GM23338 (cell line): ENCODE measurements around the gene CDYL2. TPM values are rescaled to one million over a fixed set of nuclear protein-coding genes. Genes with fewer than 3 reads are reported as not detected.

Source experiments
- ATAC-seq: fragments of 200-7000 bp; cut with Tn5 transposase; 3 replicates; pipeline ENCODE4 v1.9.1; 2020
- DNase-seq: peaks from one replicate; pipeline ENCODE4 v3.0.0-alpha.2; 2015; ENCODE audit warnings: low spot score
- H2AFZ ChIP-seq: fragments of 200-600 bp; sonication (generic); 2 replicates; pipeline ENCODE4 v1.8.0; 2016; ENCODE audit warnings: antibody characterized with exemption, mild to moderate bottlenecking, moderate library complexity
- H3F3A ChIP-seq: fragments of 200-600 bp; sonication (generic); replicated peaks from 2 replicates; pipeline ENCODE4 v1.8.0; 2017; ENCODE audit warnings: antibody characterized with exemption, mixed run types, low read depth
- H3K27ac ChIP-seq: fragments of 200-600 bp; sonication (generic); 2 replicates; pipeline ENCODE4 v1.6.1; 2016; ENCODE audit warnings: low read depth
- H3K27me3 ChIP-seq: fragments of 200-600 bp; sonication (generic); 2 replicates; pipeline ENCODE4 v1.8.0; 2016; ENCODE audit warnings: mild to moderate bottlenecking, mixed run types, moderate library complexity; ENCODE audit not compliant: insufficient read depth
- H3K36me3 ChIP-seq: fragments of 200-600 bp; sonication (generic); 2 replicates; pipeline ENCODE4 v1.8.0; 2016; ENCODE audit warnings: mild to moderate bottlenecking; ENCODE audit not compliant: insufficient read depth
- H3K4me1 ChIP-seq: fragments of 200-600 bp; sonication (generic); 2 replicates; pipeline ENCODE4 v1.8.0; 2016; ENCODE audit warnings: mild to moderate bottlenecking, moderate library complexity; ENCODE audit not compliant: insufficient read depth
- H3K4me2 ChIP-seq: fragments of 200-600 bp; sonication (generic); 2 replicates; pipeline ENCODE4 v1.7.1; 2017; ENCODE audit warnings: mixed run types
- H3K4me3 ChIP-seq: fragments of 200-600 bp; sonication (generic); 2 replicates; pipeline ENCODE4 v1.6.1; 2016; ENCODE audit warnings: mixed run types
- H3K79me2 ChIP-seq: fragments of 200-600 bp; sonication (generic); replicated peaks from 2 replicates; pipeline ENCODE4 v1.8.0; 2017; ENCODE audit warnings: mild to moderate bottlenecking; ENCODE audit not compliant: insufficient read depth
- H3K9me2 ChIP-seq: fragments of 200-600 bp; sonication (generic); 2 replicates; pipeline ENCODE4 v1.8.0; 2017; ENCODE audit not compliant: insufficient read depth
- H4K20me1 ChIP-seq: fragments of 200-600 bp; sonication (generic); replicated peaks from 2 replicates; pipeline ENCODE4 v1.8.0; 2017; ENCODE audit warnings: mild to moderate bottlenecking; ENCODE audit not compliant: insufficient read depth
- H3K27ac Mint-ChIP-seq: 2 replicates; pipeline ENCODE4 v1.8.0; 2020; ENCODE audit warnings: inconsistent platforms, mild to moderate bottlenecking, moderate library complexity, mixed read lengths
- H3K27me3 Mint-ChIP-seq: 3 replicates; pipeline ENCODE4 v1.8.0; 2022; ENCODE audit warnings: low read depth, mild to moderate bottlenecking, moderate library complexity, mixed read lengths, inconsistent platforms; ENCODE audit not compliant: insufficient read depth, poor library complexity
- H3K36me3 Mint-ChIP-seq: 3 replicates; pipeline ENCODE4 v1.8.0; 2021; ENCODE audit warnings: low read depth, mild to moderate bottlenecking, inconsistent platforms, moderate library complexity, mixed read lengths
- H3K4me1 Mint-ChIP-seq: 3 replicates; pipeline ENCODE4 v1.8.0; 2020; ENCODE audit warnings: mild to moderate bottlenecking, inconsistent platforms, mixed read lengths
- H3K4me3 Mint-ChIP-seq: 3 replicates; pipeline ENCODE4 v1.8.0; 2021; ENCODE audit warnings: moderate library complexity, mild to moderate bottlenecking, inconsistent platforms, mixed read lengths
- H3K9me3 Mint-ChIP-seq: 3 replicates; pipeline ENCODE4 v1.8.0; 2020; ENCODE audit warnings: moderate library complexity, mild to moderate bottlenecking, inconsistent platforms, mixed read lengths
- CREB1 ChIP-seq: fragments of 250-450 bp; sonication (Bioruptor Pico); IDR thresholded peaks from 2 replicates; pipeline ENCODE4 v1.5.0; 2020; ENCODE audit warnings: low read depth, mild to moderate bottlenecking, moderate library complexity
- EZH2 ChIP-seq: fragments of 200-600 bp; sonication (generic); IDR thresholded peaks from one replicate; pipeline ENCODE4 v1.8.0; 2017; ENCODE audit warnings: antibody characterized with exemption, mild to moderate bottlenecking, low read depth; ENCODE audit not compliant: unreplicated experiment
- EZH2phosphoT487 ChIP-seq: fragments of 200-600 bp; sonication (generic); IDR thresholded peaks from one replicate; pipeline ENCODE4 v1.8.1; 2018; ENCODE audit warnings: antibody characterized with exemption; ENCODE audit not compliant: unreplicated experiment
- JUNB ChIP-seq: IDR thresholded peaks from one replicate; pipeline ENCODE4 v1.6.1; 2016; ENCODE audit warnings: antibody characterized with exemption; ENCODE audit not compliant: unreplicated experiment
- NANOG ChIP-seq: IDR thresholded peaks from 2 replicates; pipeline ENCODE4 v1.6.1; 2016; ENCODE audit warnings: antibody characterized with exemption, borderline replicate concordance
- POLR2AphosphoS5 ChIP-seq: IDR thresholded peaks from 2 replicates; pipeline ENCODE4 v1.6.1; 2016; ENCODE audit warnings: antibody characterized with exemption, low read depth
- STAT1 ChIP-seq: IDR thresholded peaks from one replicate; pipeline ENCODE4 v1.6.1; 2016; ENCODE audit warnings: antibody characterized with exemption; ENCODE audit not compliant: unreplicated experiment
- ZNF114 ChIP-seq: fragments of 250-450 bp; sonication (Bioruptor Pico); IDR thresholded peaks from 2 replicates; pipeline ENCODE4 v1.5.0; 2020; ENCODE audit warnings: mild to moderate bottlenecking, moderate library complexity
- ZNF331 ChIP-seq: fragments of 250-450 bp; sonication (Bioruptor Pico); IDR thresholded peaks from 2 replicates; pipeline ENCODE4 v1.5.0; 2020; ENCODE audit warnings: low read depth, mild to moderate bottlenecking, moderate library complexity
- polyA plus RNA-seq: library from polyadenylated mRNA; unstranded; fragments of >200 nt; fragmentation: Nextera tagmentation; extraction: Ambion mirVana; gene quantifications from 2 replicates; pipeline ENCODE4 v1.2.1, GENCODE V29; 2016
- total RNA-seq: library from RNA; depleted of rRNA; stranded (reverse); fragments of >200 nt; shearing (Covaris generic); gene quantifications from 2 replicates; pipeline ENCODE4 v1.2.3, GENCODE V29; 2014
- TF ChIP-seq, protein P1 (sequence below): IDR thresholded peaks from 2 replicates; pipeline ENCODE4 v1.6.1; 2016; ENCODE audit warnings: antibody characterized with exemption
- TF ChIP-seq, protein P2 (sequence below), 2 experiments: fragments of 200-600 bp in 1 of 2; sonication (generic) in 1 of 2; conservative IDR thresholded peaks; 2 replicates each; pipeline versions ENCODE4 v1.5.1 to v1.6.1; 2016 to 2017; ENCODE audit warnings: antibody characterized with exemption in 2 of 2, low read depth in 2 of 2, mild to moderate bottlenecking in 2 of 2, moderate library complexity in 1 of 2
- TF ChIP-seq, protein P3 (sequence below): IDR thresholded peaks from one replicate; pipeline ENCODE4 v1.6.1; 2018; ENCODE audit warnings: antibody characterized with exemption; ENCODE audit not compliant: unreplicated experiment
- TF ChIP-seq, protein P4 (sequence below): fragments of 250-450 bp; sonication (Bioruptor Pico); IDR thresholded peaks from 2 replicates; pipeline ENCODE4 v1.5.0; 2020; ENCODE audit warnings: mild to moderate bottlenecking, moderate library complexity

Gene CDYL2
- total and polyA plus RNA-seq, 2 experiments from 2014 or later, result 0.82 to 4.3 TPM

DNA sequence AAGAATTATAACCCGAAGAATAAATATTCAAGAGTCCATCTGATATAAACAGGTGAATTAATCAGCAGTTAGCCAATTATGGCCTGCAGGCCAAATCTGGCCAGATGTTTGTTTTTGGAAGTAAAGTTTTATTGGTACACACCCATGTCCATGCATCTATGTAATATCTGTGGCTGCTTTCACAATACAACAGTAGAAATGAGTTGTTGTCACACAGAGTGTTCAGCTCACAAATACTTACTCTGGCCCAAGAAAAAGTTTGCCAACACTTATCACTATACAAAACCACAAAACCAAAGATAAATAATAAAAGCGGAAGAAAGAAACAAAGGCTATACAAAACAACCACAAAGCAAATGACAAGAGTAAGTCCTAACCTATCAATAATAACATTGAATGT is 109.4 kb downstream of the CDYL2 start:
- Mint-ChIP-seq H3K4me3 (no peak overlapping the region), H3K27me3 (peaks cover 2% of the 10 kb centered on the region), H3K4me1 (peaks cover 9% of the 10 kb centered on the region), H3K9me3 (no peaks in the 10 kb centered on the region), H3K36me3 (no peaks in the 10 kb centered on the region), H3K27ac (no peak overlapping the region)
- H3K4me3 ChIP-seq, result no peak overlapping the region
- H3K4me2 ChIP-seq, result no peak overlapping the region
- H2AFZ ChIP-seq, result no peak overlapping the region
- no peaks in the 10 kb centered on the region for H3K36me3 ChIP-seq
- no peaks in the 10 kb centered on the region for H3K79me2 ChIP-seq
- H3K27me3 ChIP-seq, result no peaks in the 10 kb centered on the region
- ATAC-seq (no peak), DNase-seq (no peak)
- peaks cover under 1% of the 10 kb centered on the region for H3K4me1 ChIP-seq
- TF ChIP-seq, protein P1, sequence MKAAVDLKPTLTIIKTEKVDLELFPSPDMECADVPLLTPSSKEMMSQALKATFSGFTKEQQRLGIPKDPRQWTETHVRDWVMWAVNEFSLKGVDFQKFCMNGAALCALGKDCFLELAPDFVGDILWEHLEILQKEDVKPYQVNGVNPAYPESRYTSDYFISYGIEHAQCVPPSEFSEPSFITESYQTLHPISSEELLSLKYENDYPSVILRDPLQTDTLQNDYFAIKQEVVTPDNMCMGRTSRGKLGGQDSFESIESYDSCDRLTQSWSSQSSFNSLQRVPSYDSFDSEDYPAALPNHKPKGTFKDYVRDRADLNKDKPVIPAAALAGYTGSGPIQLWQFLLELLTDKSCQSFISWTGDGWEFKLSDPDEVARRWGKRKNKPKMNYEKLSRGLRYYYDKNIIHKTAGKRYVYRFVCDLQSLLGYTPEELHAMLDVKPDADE, result no peak
- TF ChIP-seq, protein P2, sequence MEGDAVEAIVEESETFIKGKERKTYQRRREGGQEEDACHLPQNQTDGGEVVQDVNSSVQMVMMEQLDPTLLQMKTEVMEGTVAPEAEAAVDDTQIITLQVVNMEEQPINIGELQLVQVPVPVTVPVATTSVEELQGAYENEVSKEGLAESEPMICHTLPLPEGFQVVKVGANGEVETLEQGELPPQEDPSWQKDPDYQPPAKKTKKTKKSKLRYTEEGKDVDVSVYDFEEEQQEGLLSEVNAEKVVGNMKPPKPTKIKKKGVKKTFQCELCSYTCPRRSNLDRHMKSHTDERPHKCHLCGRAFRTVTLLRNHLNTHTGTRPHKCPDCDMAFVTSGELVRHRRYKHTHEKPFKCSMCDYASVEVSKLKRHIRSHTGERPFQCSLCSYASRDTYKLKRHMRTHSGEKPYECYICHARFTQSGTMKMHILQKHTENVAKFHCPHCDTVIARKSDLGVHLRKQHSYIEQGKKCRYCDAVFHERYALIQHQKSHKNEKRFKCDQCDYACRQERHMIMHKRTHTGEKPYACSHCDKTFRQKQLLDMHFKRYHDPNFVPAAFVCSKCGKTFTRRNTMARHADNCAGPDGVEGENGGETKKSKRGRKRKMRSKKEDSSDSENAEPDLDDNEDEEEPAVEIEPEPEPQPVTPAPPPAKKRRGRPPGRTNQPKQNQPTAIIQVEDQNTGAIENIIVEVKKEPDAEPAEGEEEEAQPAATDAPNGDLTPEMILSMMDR (conservative IDR thresholded peaks at IDR 0.05; ENCODE audit: low read depth in 2 of 2), result no peak
- TF ChIP-seq POLR2AphosphoS5 (no peak), NANOG (no peak), STAT1 (no peak), EZH2phosphoT487 (no peak), JUNB (no peak), CREB1 (CRISPR knock-in tag) (no peak), EZH2 (no peak), ZNF331 (no peak), ZNF114 (CRISPR knock-in tag) (no peak)
- TF ChIP-seq, protein P3, sequence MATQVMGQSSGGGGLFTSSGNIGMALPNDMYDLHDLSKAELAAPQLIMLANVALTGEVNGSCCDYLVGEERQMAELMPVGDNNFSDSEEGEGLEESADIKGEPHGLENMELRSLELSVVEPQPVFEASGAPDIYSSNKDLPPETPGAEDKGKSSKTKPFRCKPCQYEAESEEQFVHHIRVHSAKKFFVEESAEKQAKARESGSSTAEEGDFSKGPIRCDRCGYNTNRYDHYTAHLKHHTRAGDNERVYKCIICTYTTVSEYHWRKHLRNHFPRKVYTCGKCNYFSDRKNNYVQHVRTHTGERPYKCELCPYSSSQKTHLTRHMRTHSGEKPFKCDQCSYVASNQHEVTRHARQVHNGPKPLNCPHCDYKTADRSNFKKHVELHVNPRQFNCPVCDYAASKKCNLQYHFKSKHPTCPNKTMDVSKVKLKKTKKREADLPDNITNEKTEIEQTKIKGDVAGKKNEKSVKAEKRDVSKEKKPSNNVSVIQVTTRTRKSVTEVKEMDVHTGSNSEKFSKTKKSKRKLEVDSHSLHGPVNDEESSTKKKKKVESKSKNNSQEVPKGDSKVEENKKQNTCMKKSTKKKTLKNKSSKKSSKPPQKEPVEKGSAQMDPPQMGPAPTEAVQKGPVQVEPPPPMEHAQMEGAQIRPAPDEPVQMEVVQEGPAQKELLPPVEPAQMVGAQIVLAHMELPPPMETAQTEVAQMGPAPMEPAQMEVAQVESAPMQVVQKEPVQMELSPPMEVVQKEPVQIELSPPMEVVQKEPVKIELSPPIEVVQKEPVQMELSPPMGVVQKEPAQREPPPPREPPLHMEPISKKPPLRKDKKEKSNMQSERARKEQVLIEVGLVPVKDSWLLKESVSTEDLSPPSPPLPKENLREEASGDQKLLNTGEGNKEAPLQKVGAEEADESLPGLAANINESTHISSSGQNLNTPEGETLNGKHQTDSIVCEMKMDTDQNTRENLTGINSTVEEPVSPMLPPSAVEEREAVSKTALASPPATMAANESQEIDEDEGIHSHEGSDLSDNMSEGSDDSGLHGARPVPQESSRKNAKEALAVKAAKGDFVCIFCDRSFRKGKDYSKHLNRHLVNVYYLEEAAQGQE, result no peak
- TF ChIP-seq, protein P4, sequence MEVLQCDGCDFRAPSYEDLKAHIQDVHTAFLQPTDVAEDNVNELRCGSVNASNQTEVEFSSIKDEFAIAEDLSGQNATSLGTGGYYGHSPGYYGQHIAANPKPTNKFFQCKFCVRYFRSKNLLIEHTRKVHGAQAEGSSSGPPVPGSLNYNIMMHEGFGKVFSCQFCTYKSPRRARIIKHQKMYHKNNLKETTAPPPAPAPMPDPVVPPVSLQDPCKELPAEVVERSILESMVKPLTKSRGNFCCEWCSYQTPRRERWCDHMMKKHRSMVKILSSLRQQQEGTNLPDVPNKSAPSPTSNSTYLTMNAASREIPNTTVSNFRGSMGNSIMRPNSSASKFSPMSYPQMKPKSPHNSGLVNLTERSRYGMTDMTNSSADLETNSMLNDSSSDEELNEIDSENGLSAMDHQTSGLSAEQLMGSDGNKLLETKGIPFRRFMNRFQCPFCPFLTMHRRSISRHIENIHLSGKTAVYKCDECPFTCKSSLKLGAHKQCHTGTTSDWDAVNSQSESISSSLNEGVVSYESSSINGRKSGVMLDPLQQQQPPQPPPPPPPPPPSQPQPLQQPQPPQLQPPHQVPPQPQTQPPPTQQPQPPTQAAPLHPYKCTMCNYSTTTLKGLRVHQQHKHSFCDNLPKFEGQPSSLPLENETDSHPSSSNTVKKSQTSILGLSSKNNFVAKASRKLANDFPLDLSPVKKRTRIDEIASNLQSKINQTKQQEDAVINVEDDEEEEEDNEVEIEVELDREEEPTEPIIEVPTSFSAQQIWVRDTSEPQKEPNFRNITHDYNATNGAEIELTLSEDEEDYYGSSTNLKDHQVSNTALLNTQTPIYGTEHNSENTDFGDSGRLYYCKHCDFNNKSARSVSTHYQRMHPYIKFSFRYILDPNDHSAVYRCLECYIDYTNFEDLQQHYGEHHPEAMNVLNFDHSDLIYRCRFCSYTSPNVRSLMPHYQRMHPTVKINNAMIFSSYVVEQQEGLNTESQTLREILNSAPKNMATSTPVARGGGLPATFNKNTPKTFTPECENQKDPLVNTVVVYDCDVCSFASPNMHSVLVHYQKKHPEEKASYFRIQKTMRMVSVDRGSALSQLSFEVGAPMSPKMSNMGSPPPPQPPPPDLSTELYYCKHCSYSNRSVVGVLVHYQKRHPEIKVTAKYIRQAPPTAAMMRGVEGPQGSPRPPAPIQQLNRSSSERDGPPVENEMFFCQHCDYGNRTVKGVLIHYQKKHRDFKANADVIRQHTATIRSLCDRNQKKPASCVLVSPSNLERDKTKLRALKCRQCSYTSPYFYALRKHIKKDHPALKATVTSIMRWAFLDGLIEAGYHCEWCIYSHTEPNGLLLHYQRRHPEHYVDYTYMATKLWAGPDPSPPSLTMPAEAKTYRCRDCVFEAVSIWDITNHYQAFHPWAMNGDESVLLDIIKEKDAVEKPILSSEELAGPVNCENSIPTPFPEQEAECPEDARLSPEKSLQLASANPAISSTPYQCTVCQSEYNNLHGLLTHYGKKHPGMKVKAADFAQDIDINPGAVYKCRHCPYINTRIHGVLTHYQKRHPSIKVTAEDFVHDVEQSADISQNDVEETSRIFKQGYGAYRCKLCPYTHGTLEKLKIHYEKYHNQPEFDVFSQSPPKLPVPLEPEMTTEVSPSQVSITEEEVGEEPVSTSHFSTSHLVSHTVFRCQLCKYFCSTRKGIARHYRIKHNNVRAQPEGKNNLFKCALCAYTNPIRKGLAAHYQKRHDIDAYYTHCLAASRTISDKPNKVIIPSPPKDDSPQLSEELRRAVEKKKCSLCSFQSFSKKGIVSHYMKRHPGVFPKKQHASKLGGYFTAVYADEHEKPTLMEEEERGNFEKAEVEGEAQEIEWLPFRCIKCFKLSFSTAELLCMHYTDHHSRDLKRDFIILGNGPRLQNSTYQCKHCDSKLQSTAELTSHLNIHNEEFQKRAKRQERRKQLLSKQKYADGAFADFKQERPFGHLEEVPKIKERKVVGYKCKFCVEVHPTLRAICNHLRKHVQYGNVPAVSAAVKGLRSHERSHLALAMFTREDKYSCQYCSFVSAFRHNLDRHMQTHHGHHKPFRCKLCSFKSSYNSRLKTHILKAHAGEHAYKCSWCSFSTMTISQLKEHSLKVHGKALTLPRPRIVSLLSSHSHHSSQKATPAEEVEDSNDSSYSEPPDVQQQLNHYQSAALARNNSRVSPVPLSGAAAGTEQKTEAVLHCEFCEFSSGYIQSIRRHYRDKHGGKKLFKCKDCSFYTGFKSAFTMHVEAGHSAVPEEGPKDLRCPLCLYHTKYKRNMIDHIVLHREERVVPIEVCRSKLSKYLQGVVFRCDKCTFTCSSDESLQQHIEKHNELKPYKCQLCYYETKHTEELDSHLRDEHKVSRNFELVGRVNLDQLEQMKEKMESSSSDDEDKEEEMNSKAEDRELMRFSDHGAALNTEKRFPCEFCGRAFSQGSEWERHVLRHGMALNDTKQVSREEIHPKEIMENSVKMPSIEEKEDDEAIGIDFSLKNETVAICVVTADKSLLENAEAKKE (CRISPR knock-in tag), result no peak
- H3K9me2 ChIP-seq, result no peaks in the 10 kb centered on the region
- no peak overlapping the region for H3K27ac ChIP-seq
- H3F3A ChIP-seq, result no peaks in the 10 kb centered on the region
- peaks cover 6% of the 10 kb centered on the region; the same call in 1 of the 2 replicates for H4K20me1 ChIP-seq
